Myocyte (in vitro differentiated cells): ENCODE results near the gene WDR70. TPM values are rescaled to one million over a fixed set of nuclear protein-coding genes. Genes with fewer than 3 reads are reported as not detected.
"Not testable (repeated sequence)": the region's sequence is repeated elsewhere in the genome, so short reads cannot be mapped to it uniquely, and the experiment has no call there.

ENCODE experiments used
- DNase-seq: peaks from one replicate; pipeline ENCODE4 v3.0.0-alpha.2; 2012; ENCODE audit warnings: low read depth
- total RNA-seq: library from RNA; depleted of rRNA; stranded (reverse); fragments of >200 nt; gene quantifications from 2 replicates; pipeline ENCODE4 v1.2.3, GENCODE V29; 2014

WDR70 gene
- total RNA-seq, 1 donor from 2014 or later, result 39.8 TPM

DNA sequence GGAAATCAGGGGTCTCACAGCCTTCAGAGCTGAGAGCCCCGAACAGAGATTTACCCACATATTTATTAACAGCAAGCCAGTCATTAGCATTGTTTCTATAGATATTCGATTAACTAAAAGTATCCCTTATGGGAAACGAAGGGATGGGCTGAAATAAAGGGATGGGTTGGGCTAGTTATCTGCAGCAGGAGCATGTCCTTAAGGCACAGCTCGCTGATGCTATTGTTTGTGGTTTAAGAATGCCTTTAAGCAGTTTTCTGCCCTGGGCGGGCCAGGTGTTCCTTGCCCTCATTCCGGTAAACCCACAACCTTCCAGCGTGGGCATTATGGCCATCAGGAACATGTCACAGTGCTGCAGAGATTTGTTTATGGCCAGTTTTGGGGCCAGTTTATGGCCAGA is 74.1 kb downstream of the WDR70 start:
- DNase-seq, result not testable (repeated sequence)

DNA sequence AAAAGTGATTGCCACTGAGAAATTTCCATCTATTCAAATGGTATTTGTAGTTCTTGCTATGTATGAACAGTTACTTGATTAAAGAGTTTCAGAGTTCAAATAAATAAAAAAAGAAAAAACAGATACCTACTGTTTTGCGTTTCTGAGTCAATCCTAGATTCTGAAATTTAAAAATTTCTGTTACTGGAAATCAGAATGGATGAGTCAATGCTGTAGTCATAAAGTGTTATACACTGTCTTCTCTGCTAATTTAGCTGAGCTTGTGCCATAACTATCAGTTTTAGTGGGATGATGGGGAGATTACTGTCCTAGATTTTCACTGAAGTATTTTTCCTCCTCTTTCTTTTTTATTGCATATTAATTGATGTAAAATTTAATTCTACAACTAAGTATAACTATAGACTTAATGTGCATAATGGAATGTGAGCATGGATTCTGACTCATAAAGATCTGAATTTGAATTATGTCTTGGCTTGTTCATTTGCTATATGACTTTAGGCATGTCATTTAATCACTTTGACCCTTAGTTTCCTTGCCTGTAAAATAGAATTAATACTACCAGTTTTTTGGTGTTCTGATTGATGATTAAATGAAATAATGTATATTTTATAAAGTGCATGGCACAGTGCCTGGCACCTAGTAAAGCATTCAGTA is 75.4 kb downstream of the WDR70 start:
- DNase-seq, result not testable (repeated sequence)

- peak; percentile 25 for DNase-seq
Observed at GRCh38 chr5:37463191-37464051, 84.3 kb downstream of the WDR70 start.

GRCh38 chr5:37464581-37464980 is 85.5 kb downstream of the WDR70 start:
- DNase-seq, result peak; percentile 13

DNA sequence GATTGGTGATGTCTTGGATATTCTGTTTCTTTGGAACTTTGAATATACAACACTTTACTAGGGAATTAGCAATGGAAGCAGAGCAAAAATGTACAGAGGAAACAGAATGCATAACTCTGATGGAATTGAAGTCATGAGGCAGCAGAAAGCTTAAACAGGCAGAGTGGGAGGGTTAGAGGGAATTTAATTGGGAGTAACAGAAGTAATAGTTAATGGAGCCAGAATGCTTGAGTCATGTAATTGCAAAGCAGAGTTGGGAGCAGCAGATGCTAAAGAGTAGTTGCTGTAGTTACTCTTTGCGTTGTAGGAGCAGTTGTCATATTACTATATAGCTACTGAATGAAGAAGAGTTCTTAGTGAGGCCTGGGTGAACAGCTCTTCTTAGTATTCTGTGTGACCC is 90.3 kb downstream of the WDR70 start:
- DNase-seq, result not testable (repeated sequence)

- DNase-seq, result no peak
Observed at GRCh38 chr5:37471666-37472197, 92.6 kb downstream of the WDR70 start.

DNA sequence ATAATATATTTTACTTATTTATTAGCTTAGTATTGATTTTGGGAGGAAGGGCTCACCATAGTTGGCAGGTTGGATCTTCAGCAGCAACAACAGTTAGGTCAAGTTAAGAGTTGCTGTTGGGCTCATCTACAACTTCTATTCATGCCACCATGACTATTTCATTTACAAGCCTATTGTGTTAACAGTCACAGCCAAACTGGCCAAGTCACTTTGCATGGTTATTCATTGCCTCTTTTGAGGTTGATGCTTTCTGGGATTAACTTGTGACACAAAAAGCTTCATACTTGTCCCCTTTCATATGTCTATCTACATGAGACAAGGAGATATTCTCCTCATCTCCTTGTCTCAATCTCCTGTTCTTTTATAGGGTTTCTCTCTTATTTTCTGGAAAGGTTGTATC is 98.3 kb downstream of the WDR70 start:
- peak; percentile 30 for DNase-seq

DNA sequence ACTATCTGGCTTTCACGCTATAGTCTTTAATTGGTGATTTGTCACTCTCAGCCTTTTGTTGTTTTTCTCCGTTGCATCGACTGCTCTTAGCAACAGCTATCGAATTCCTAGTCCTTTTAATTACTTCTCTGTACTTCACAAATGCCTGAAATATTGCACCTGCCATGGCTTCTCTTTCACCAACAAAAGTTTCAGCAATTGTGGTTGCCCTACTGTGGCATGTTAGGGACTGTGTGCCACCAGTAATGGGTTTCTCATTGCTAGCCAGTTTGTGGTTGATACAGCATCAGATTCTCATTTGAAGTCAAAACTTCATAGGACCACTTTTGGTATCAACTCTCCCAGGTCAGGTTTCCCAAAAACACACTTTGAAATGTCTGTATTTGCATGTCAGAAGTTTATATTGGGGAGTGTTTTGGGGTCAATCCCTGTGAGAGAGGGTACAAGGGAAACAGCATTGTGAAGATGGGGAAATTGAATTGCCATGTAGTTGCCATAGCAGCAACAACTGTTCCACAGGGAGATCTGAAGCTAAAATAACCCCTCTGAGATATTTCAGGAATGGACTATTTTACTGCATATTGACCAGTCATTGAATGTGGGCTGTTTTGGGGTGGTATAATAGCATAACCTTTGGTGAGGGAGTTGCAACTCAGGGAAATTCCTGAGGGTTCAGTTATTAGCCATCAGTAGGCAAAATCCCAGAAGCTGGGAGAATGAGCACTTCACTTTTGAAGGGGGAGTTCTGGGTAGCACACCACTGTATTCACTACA is 99.2 kb downstream of the WDR70 start:
- peak; percentile 91 for DNase-seq

DNA sequence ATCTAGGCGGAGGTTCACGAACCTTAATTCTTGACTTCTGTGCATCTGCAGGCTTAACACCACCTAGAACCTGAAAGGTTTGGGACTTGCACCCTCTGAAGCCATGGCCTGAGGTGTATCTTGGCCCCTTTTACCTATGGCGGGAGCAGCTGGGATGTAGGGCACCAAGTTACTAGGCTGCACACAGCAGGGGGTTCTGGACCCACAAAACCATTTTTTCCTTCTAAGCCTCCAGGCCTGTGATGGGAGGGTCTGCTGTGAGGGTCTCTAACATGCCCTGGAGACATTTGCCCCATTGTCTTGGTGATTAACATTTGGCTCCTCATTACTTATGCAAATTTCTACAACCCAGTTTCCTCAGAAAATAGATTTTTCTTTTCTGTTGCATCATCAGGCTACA is 102.3 kb downstream of the WDR70 start:
- not testable (repeated sequence) for DNase-seq

DNA sequence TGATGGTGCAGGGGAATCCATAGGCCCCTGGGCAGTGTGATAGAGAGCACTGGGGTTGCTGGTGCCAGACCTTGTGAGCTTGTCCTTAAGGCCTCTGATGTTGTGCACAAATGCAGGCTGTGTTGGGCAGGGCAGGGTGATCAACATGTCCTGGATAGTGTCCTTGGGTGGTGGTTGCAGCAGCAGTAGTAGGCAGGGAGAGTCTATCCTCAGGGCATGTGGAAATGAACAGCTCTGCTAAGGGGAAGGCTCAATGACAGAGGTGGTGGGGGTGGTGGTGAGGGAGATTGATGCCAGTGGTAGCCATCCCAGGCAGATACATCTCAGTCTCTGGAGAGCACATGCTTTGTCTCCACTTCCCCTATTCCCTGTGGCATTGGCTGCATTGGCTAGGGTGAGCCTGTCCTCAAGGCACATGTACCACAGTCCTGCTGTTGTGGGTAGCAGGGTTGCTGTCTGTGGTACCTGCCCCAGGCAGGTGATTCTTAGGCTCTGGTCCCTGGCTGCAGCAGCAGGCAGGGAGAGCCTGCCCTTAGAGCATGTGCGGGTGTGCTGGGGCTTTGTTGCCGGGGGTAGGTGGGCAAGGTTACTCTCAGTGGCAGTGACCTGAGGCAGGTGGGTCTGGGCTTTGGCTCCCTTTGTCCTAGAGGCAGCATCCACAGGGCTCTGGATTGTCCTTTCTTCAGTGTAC is 111.1 kb downstream of the WDR70 start:
- DNase-seq, result no peak

GRCh38 chr5:37490931-37491330 is 111.8 kb downstream of the WDR70 start:
- DNase-seq, result no peak

DNA sequence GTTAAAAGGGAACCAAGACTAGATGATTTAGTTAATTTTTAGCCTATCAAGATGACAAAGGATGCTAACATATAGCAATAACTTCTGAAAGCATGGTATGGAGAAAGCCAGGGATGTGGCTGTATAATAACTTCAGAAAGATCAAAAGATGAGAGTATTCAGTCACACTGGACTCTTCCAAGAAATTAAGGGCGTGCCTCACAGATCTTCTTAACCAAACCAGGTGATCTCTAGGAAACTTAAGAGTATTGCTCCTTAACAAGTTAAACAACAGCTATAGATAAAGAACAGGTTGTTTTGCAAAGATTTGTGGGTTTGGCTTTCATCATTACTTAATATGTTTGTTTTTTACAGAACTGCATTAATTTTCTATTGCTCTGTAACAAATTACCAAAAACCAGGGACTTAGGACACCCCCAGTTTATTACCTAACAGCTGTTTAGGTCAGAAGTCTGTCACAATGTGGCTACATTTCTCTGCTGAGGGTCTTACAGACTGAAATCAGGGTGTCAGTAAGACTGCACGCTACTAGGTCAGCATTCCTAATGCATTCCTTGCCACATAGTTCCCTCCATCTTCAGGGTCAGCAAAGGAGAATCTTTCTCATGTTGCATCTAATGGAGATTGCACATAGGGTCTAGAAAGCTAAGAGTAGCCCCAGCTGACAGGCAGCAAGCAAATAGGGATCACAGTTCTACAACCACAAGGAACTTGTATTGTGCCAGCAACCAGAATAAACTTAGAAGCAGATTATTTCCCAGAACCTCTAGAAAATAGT is 113.8 kb downstream of the WDR70 start:
- DNase-seq, result no peak

GRCh38 chr5:37494756-37495155 is 115.6 kb downstream of the WDR70 start:
- no peak for DNase-seq

- DNase-seq, result peak; percentile 60
Observed at GRCh38 chr5:37495210-37495609, 116.1 kb downstream of the WDR70 start.

- DNase-seq, result peak; percentile 53
Observed at GRCh38 chr5:37495668-37496347, 116.7 kb downstream of the WDR70 start.

DNA sequence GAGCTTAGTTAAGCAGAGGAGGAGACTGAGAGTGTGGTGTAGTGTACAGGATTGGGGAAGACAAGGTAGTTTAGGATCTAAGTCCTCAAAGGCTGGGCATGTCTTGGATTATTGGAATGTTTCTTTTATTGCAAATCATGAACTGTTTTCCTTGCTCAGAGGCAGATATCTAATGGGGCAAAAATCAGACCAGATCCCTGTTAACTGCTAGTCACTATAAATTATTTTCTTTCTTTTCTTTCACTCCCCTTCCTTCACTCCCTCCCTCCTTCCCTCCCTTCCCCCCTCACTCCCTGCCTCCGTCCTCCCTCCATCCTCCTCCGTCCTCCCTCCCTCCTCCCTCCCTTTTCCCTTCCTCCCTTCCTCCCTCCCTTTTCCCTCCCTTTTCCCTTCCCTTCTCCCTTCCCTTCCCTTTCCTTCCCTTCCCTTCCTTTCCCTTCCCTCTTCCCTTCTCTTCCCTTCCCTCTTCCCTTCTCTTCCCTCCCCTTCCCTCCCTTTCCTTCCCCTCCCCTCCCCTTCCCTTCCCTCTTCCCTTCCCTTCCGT is 117.9 kb downstream of the WDR70 start:
- no peak for DNase-seq

- peak; percentile 33 for DNase-seq
Observed at GRCh38 chr5:37501152-37501551, 122.0 kb downstream of the WDR70 start.

DNA sequence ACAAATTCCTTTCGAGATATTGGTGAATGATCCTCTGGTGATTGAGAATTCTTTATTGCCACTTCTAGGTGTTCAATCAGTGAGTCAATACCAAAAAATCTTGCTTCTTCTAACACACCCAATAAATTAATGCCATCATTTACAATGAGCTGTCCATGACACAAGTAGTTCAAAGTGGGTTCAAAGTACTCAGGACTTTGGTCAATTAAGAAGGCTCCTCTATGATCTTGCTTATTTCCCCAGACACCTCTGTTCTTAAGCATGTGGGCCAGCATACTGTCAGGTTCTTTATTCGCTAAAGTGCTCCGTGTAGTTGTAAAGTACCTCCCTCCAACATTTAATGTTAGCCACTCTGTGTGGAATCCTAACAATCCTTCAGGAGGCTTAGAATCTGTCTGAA is 127.1 kb downstream of the WDR70 start:
- DNase-seq, result no peak

GRCh38 chr5:37506722-37507121 is 127.6 kb downstream of the WDR70 start:
- DNase-seq, result no peak
